Thoracic aorta (tissue), 2 donors: Measurements from ENCODE around the gene CPNE7. TPM values are rescaled to one million over a fixed set of nuclear protein-coding genes. Genes with fewer than 3 reads are reported as not detected.

Experiments used
- ATAC-seq: fragments of 150-250 bp; one replicate; pipeline ENCODE4 v1.8.0; 2017; ENCODE audit warnings: low read depth; ENCODE audit not compliant: insufficient number of reproducible peaks, low FRiP score
- DNase-seq: peaks from one replicate; pipeline ENCODE4 v3.0.0-alpha.2; 2020; ENCODE audit warnings: low spot score
- H3K27ac ChIP-seq, 2 donors: fragments of 200-600 bp; sonication (generic); 1 replicate in 1 of 2; 2 replicates in 1 of 2; pipeline ENCODE4 v1.5.1; 2016; ENCODE audit warnings: mild to moderate bottlenecking in 2 of 2, moderate library complexity in 2 of 2
- H3K27me3 ChIP-seq: fragments of 200-600 bp; sonication (generic); replicated peaks from 2 replicates; pipeline ENCODE4 v1.6.0; 2016; ENCODE audit warnings: mild to moderate bottlenecking; ENCODE audit not compliant: insufficient read depth
- H3K36me3 ChIP-seq: fragments of 200-600 bp; sonication (generic); one replicate; pipeline ENCODE4 v1.5.1; 2016
- H3K4me1 ChIP-seq, 2 donors: fragments of 200-600 bp; sonication (generic); 1 replicate in 1 of 2; 2 replicates in 1 of 2; pipeline versions ENCODE4 v1.5.1 to v1.6.0; 2016; ENCODE audit warnings: low read depth in 2 of 2, mild to moderate bottlenecking in 1 of 2; ENCODE audit not compliant: control insufficient read depth in 1 of 2
- H3K4me3 ChIP-seq: fragments of 200-600 bp; sonication (generic); 2 replicates; pipeline ENCODE4 v1.5.1; 2016; ENCODE audit warnings: mild to moderate bottlenecking
- H3K9me3 ChIP-seq: fragments of 200-600 bp; sonication (generic); 2 replicates; pipeline ENCODE4 v1.5.1; 2016
- total RNA-seq, 2 donors: library from RNA; depleted of rRNA; stranded (reverse); fragments of >200 nt; gene quantifications; one replicate each; pipeline versions ENCODE4 v1.1.0 to v1.2.3, GENCODE V29; 2016
- TF ChIP-seq, protein P1 (sequence below): fragments of 200-600 bp; sonication (generic); IDR thresholded peaks from one replicate; pipeline ENCODE4 v1.5.1; 2019; ENCODE audit warnings: antibody characterized with exemption

Gene CPNE7
- total RNA-seq, 2 donors from 2014 or later = not detected

DNA sequence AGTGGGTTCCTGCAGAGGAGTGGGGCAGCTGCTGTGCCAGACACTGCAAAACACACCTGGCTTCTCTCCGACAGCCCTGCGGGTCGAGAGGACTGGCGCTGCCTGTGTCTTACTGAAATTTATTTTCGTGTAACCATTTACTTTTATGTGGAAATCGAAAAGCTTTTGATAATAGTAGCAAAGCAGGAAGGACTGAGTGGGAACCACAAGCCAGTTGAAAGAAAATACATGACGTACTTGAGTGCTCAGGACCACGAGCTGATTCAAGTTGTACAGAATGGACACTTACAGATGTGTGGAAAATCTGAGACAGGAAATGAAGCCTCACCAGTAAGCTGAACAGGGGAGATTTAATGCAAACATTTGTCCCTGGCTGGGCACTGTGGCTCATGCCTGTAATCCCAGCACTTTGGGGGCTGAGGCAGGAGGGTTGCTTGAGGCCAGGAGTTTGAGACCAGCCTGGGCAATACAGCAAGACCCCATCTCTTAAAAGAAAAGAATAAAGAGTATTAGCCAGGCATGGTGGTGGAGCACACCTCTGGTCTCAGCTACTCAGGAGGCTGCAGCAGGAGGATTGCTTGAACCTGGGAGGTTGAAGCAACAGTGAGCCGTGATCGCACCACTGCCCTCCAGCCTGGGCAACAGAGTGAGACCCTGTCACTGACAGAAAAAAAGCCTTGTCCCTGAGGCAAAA, 26.4 kb upstream of the CPNE7 start:
- TF ChIP-seq, protein P1, sequence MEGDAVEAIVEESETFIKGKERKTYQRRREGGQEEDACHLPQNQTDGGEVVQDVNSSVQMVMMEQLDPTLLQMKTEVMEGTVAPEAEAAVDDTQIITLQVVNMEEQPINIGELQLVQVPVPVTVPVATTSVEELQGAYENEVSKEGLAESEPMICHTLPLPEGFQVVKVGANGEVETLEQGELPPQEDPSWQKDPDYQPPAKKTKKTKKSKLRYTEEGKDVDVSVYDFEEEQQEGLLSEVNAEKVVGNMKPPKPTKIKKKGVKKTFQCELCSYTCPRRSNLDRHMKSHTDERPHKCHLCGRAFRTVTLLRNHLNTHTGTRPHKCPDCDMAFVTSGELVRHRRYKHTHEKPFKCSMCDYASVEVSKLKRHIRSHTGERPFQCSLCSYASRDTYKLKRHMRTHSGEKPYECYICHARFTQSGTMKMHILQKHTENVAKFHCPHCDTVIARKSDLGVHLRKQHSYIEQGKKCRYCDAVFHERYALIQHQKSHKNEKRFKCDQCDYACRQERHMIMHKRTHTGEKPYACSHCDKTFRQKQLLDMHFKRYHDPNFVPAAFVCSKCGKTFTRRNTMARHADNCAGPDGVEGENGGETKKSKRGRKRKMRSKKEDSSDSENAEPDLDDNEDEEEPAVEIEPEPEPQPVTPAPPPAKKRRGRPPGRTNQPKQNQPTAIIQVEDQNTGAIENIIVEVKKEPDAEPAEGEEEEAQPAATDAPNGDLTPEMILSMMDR = no peak

DNA sequence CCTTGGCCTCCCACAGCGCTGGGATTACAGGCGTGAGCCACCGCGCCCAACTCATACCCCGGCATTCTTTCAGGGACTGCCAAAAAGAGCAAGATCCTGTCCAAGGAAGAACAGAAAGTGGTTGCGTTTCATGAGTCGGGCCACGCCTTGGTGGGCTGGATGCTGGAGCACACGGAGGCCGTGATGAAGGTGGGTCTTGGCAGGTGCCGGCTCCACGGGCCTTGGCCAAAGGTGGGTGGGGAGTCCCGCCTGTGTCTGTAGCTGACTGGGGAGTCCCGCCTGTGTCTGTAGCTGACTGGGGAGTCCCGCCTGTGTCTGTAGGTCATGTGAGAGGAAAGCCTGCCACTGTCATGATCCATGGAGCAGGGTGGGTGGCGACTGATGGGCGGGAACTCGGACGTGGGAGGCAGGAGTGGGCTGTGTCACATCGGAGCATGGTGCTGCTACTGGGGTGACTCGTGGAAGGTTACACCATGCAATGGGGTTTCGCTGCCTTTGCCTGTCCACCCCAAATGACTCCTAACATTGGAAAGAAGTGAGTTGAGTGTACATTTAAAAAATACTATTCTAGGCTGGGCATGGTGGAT, 25.0 kb upstream of the CPNE7 start:
- no peaks in the 10 kb centered on the region for H3K9me3 ChIP-seq
- peaks cover 67% of the 10 kb centered on the region for H3K36me3 ChIP-seq

More for the DNA sequence above, 26.4 kb upstream of the CPNE7 start:
- Histone ChIP-seq H3K4me3 (no peak overlapping the region), H3K4me1 (no peaks in the 10 kb centered on the region), H3K9me3 (no peaks in the 10 kb centered on the region), H3K36me3 (peaks cover 65% of the 10 kb centered on the region), H3K27me3 (no peaks in the 10 kb centered on the region), H3K27ac (no peak overlapping the region)
- no peak for DNase-seq
- ATAC-seq = no peak

DNA sequence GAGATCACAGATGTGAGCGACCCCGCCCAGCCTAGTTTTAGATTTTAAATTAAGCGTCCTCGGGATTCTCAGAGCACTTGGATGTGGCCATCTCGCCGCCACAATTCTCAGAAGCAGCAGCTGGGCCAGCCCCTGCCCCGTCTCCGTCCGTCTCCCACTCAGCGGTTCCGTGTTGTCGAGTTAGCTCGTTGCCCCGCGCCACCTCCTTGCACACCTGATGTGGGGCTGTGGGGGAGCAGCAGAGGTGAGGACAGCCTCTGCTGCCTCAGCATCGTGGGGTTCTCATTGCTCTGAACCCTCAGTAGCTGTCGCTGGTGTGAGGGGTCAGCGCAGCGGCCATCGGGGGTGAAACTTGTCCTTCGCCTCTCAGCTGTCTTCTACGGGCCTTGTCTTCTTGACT, 23.2 kb upstream of the CPNE7 start:
- DNase-seq = no peak
- H3K9me3 ChIP-seq = no peaks in the 10 kb centered on the region
- H3K4me3 ChIP-seq = no peak overlapping the region
- H3K36me3 ChIP-seq = peaks cover 56% of the 10 kb centered on the region
- H3K27me3 ChIP-seq = no peaks in the 10 kb centered on the region
- H3K4me1 ChIP-seq = no peaks in the 10 kb centered on the region
- no peak for ATAC-seq
- TF ChIP-seq, protein P1 = no peak
- H3K27ac ChIP-seq = no peak overlapping the region

More for the DNA sequence above, 25.0 kb upstream of the CPNE7 start:
- Histone ChIP-seq H3K27ac (no peak overlapping the region), H3K27me3 (no peaks in the 10 kb centered on the region), H3K4me3 (no peak overlapping the region), H3K4me1 (no peaks in the 10 kb centered on the region)
- DNase-seq (no peak), ATAC-seq (no peak)
- TF ChIP-seq, protein P1 = no peak

DNA sequence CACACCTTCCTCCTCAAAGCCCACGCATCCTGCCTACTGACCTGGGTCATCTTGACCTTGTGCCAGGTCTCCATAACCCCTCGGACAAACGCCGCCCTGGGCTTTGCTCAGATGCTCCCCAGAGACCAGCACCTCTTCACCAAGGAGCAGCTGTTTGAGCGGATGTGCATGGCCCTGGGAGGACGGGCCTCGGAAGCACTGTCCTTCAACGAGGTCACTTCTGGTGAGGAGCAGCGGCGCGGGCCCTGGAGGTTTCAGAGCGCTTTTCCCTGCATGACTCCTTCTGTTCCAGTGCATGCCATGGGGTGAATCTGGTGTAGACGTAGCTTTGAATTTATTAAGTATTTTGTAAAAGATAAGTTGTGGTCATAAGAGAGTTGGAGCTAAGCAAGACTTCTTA, 22.6 kb upstream of the CPNE7 start:
- DNase-seq = no peak
- H3K4me3 ChIP-seq = no peak overlapping the region
- TF ChIP-seq, protein P1 = no peak
- peaks cover 51% of the 10 kb centered on the region for H3K36me3 ChIP-seq
- ATAC-seq = no peak
- no peak overlapping the region for H3K27ac ChIP-seq
- no peaks in the 10 kb centered on the region for H3K4me1 ChIP-seq
- H3K27me3 ChIP-seq = no peaks in the 10 kb centered on the region
- no peaks in the 10 kb centered on the region for H3K9me3 ChIP-seq

DNA sequence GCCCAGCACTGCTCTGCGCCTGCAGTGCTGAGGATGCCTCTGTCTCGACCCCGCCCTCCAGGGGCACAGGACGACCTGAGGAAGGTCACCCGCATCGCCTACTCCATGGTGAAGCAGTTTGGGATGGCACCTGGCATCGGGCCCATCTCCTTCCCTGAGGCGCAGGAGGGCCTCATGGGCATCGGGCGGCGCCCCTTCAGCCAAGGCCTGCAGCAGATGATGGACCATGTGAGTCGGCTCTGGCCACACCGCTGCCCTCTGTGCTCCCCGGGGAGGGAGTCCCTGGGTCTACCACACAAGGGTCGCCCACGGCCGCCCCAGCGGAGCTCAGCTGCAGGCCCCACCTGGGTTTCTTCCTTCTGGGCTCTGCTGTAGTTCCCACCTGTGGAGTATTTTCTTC, 21.8 kb upstream of the CPNE7 start:
- no peak for DNase-seq
- TF ChIP-seq, protein P1 = no peak
- no peak overlapping the region for H3K4me3 ChIP-seq
- no peak overlapping the region for H3K27ac ChIP-seq
- H3K4me1 ChIP-seq = no peaks in the 10 kb centered on the region
- no peaks in the 10 kb centered on the region for H3K27me3 ChIP-seq
- H3K9me3 ChIP-seq = no peaks in the 10 kb centered on the region
- peaks cover 45% of the 10 kb centered on the region for H3K36me3 ChIP-seq
- no peak for ATAC-seq
